Neutrophil (primary cell): ENCODE measurements around the gene TTC19.

Source experiments
- H3K27ac ChIP-seq: fragments of 200-600 bp; sonication (generic); 2 replicates; pipeline ENCODE4 v1.5.1; 2016; ENCODE audit warnings: mild to moderate bottlenecking, moderate library complexity
- H3K27me3 ChIP-seq: fragments of 200-600 bp; sonication (generic); 2 replicates; pipeline ENCODE4 v1.6.0; 2016; ENCODE audit warnings: mild to moderate bottlenecking
- H3K36me3 ChIP-seq: fragments of 200-600 bp; sonication (generic); 2 replicates; pipeline ENCODE4 v1.5.1; 2017
- H3K4me1 ChIP-seq, 2 experiments: fragments of 200-600 bp in 1 of 2; sonication (generic) in 1 of 2; 1 replicate in 1 of 2; 2 replicates in 1 of 2; pipeline versions ENCODE4 v1.5.1 to v1.6.1; 2013 to 2016; ENCODE audit warnings: low read depth in 1 of 2, low read length in 1 of 2, mild to moderate bottlenecking in 1 of 2, moderate library complexity in 1 of 2; ENCODE audit not compliant: control insufficient read depth in 1 of 2, insufficient read depth in 1 of 2
- H3K4me3 ChIP-seq, 2 experiments: fragments of 200-600 bp in 1 of 2; sonication (generic) in 1 of 2; 1 replicate in 1 of 2; 2 replicates in 1 of 2; pipeline ENCODE4 v1.5.1; 2013 to 2016; ENCODE audit warnings: low read depth in 1 of 2, low read length in 1 of 2, mild to moderate bottlenecking in 1 of 2, moderate library complexity in 1 of 2
- H3K9me3 ChIP-seq: fragments of 200-600 bp; sonication (generic); 2 replicates; pipeline ENCODE4 v1.5.1; 2016
- TF ChIP-seq, protein P1 (sequence below): fragments of 200-600 bp; sonication (generic); IDR thresholded peaks from 2 replicates; pipeline ENCODE4 v1.5.1; 2016; ENCODE audit warnings: antibody characterized with exemption

Gene TTC19

DNA sequence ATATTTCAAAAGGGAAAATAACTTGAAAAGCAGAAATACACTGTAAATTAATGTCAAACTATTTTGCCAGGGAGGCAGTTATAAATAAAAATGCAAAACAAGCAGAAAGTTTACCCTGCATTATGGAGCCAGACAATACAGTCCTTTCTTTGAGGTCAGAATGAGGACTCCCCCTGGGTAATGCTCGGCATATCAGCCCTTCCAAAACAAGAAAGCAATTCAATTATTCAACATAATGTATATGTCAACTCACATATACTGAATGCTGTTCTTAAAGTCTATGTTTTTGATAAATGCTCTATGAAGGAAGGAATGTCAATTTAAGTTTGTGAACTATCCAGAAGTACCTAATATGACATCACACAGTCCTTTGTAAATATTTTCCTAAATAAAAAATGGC, 72.4 kb downstream of the TTC19 start:
- no peaks in the 10 kb centered on the region for H3K27me3 ChIP-seq
- H3K9me3 ChIP-seq = no peaks in the 10 kb centered on the region
- no peak overlapping the region for H3K27ac ChIP-seq
- no peaks in the 10 kb centered on the region for H3K4me1 ChIP-seq
- no peak overlapping the region for H3K4me3 ChIP-seq
- TF ChIP-seq, protein P1, sequence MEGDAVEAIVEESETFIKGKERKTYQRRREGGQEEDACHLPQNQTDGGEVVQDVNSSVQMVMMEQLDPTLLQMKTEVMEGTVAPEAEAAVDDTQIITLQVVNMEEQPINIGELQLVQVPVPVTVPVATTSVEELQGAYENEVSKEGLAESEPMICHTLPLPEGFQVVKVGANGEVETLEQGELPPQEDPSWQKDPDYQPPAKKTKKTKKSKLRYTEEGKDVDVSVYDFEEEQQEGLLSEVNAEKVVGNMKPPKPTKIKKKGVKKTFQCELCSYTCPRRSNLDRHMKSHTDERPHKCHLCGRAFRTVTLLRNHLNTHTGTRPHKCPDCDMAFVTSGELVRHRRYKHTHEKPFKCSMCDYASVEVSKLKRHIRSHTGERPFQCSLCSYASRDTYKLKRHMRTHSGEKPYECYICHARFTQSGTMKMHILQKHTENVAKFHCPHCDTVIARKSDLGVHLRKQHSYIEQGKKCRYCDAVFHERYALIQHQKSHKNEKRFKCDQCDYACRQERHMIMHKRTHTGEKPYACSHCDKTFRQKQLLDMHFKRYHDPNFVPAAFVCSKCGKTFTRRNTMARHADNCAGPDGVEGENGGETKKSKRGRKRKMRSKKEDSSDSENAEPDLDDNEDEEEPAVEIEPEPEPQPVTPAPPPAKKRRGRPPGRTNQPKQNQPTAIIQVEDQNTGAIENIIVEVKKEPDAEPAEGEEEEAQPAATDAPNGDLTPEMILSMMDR = no peak
- peaks cover 98% of the 10 kb centered on the region for H3K36me3 ChIP-seq

GRCh38 chr17:16073845-16074244, 74.2 kb downstream of the TTC19 start:
- Histone ChIP-seq H3K27ac (no peak overlapping the region), H3K36me3 (peaks cover 98% of the 10 kb centered on the region), H3K9me3 (no peaks in the 10 kb centered on the region), H3K27me3 (no peaks in the 10 kb centered on the region), H3K4me3 (no peak overlapping the region), H3K4me1 (no peaks in the 10 kb centered on the region)
- TF ChIP-seq, protein P1 = no peak

GRCh38 chr17:16074423-16074822, 74.8 kb downstream of the TTC19 start:
- Histone ChIP-seq H3K36me3 (peaks cover 98% of the 10 kb centered on the region), H3K4me3 (no peak overlapping the region), H3K9me3 (no peaks in the 10 kb centered on the region), H3K27me3 (no peaks in the 10 kb centered on the region), H3K4me1 (no peaks in the 10 kb centered on the region), H3K27ac (no peak overlapping the region)
- TF ChIP-seq, protein P1 = no peak

DNA sequence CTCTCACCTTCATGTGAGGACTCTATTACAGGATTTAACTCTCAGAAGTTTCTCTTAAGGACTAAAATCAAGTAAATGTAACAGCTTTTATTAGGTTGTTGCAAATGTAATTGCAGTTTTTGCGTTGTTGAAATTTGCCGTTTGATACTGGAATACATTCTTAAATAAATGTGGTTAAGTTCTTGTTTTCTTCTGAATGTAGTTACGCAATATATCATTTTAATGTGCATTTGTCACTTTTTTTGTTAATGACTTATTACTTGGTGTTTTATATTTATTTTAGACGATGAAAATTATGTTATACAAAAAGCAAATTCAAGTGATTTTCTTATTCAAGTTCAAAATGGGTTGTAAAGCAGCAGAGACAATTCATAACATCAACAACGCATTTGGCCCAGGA, 76.3 kb downstream of the TTC19 start:
- Histone ChIP-seq H3K9me3 (no peaks in the 10 kb centered on the region), H3K27ac (no peak overlapping the region), H3K36me3 (peaks cover 93% of the 10 kb centered on the region), H3K4me1 (no peaks in the 10 kb centered on the region), H3K27me3 (no peaks in the 10 kb centered on the region), H3K4me3 (no peak overlapping the region)
- TF ChIP-seq, protein P1 = no peak
